Small intestine (tissue), 7 donors: ENCODE data around the gene PRKAG2. TPM values are rescaled to one million over a fixed set of nuclear protein-coding genes. Genes with fewer than 3 reads are reported as not detected.

ENCODE experiments used
- DNase-seq, 2 donors: peaks; one replicate each; pipeline versions ENCODE4 v3.0.0 to v3.0.0-alpha.2; 2013
- FAIRE-seq: peaks from 2 replicates; lab custom pipeline; 2012; peaks lifted over from hg19 to GRCh38; lab: Jason Lieb, UNC
- H3K27ac ChIP-seq, 3 donors: one replicate each; pipeline ENCODE4 v1.5.1; 2013; ENCODE audit warnings: low read length in 2 of 3, mild to moderate bottlenecking in 2 of 3, control low read depth in 1 of 3, inconsistent platforms in 1 of 3, low read depth in 1 of 3, moderate library complexity in 1 of 3
- H3K27me3 ChIP-seq, 3 donors: one replicate each; pipeline ENCODE4 v1.6.1; 2013; ENCODE audit warnings: low read length in 3 of 3, inconsistent platforms in 1 of 3; ENCODE audit not compliant: control insufficient read depth in 3 of 3, insufficient read depth in 3 of 3
- H3K36me3 ChIP-seq, 3 donors: one replicate each; pipeline ENCODE4 v1.6.1; 2013; ENCODE audit warnings: low read length in 3 of 3, inconsistent platforms in 1 of 3, low read depth in 1 of 3, mild to moderate bottlenecking in 1 of 3, moderate library complexity in 1 of 3; ENCODE audit not compliant: control insufficient read depth in 3 of 3, insufficient read depth in 2 of 3
- H3K4me1 ChIP-seq, 3 donors: one replicate each; pipeline ENCODE4 v1.6.1; 2013; ENCODE audit warnings: low read length in 2 of 3, inconsistent platforms in 1 of 3, low read depth in 1 of 3, mild to moderate bottlenecking in 1 of 3, moderate library complexity in 1 of 3; ENCODE audit not compliant: control insufficient read depth in 3 of 3, insufficient read depth in 2 of 3
- H3K4me3 ChIP-seq, 3 donors: one replicate each; pipeline ENCODE4 v1.5.1; 2013; ENCODE audit warnings: low read length in 3 of 3, control low read depth in 1 of 3, inconsistent platforms in 1 of 3, low read depth in 1 of 3, mild to moderate bottlenecking in 1 of 3, moderate library complexity in 1 of 3
- H3K9me3 ChIP-seq, 2 donors: one replicate each; pipeline ENCODE4 v1.6.1; 2013; ENCODE audit warnings: low read depth in 1 of 2, low read length in 1 of 2; ENCODE audit not compliant: control insufficient read depth in 2 of 2, insufficient read depth in 1 of 2
- WGBS, 3 donors: extraction: QIAGEN DNeasy Blood & Tissue Kit; methylation state at CpG; one replicate each; pipeline ENCODE4 v1.1.7; 2013; 5-methylcytosine and 5-hydroxymethylcytosine counted together
- polyA plus RNA-seq, 4 donors: library from polyadenylated mRNA; stranded (reverse) in 3 of 4; unstranded in 1 of 4; fragments of 200-250 nt in 3 of 4; fragments of 120-200 nt in 1 of 4; gene quantifications; one replicate each; pipeline versions ENCODE4 v1.2.1 to v1.2.3, GENCODE V29; 2013
- donor health status: healthy with polysubstance abuse.
- donor health status: control.
- donor health status: control.
- donor health status: Bipolar disorder and iron deficiency.
- donor health status: healthy.

Gene PRKAG2
- polyA plus RNA-seq, 4 donors, result 26.3 to 57.9 (median 49.4) TPM

DNA sequence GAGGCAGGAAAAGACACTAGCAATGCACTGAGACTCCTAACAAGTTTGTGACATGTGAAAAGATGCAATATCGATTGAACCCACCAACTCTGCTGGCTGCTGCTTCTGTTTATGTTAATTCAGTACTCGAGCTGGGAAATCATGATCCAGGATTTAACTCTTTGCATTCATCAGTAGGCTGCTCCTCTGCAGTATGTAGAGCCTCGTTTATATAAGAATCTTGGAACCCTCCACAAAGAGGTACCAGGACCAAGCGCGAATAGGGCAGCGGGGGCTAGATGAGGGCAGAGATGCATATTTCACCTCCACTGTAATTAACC, 7.8 kb downstream of the PRKAG2 start:
- H3K9me3 ChIP-seq, result no peaks in the 10 kb centered on the region
- peaks cover 0 to 54% (median 0%) of the 10 kb centered on the region in 3 donors for H3K36me3 ChIP-seq
- FAIRE-seq (no peak), DNase-seq (no peak)
- H3K4me3 ChIP-seq, result no peak overlapping the region
- WGBS, 3 donors, result 58 to 66% (median 62%) methylated on average over 6 of the region's 6 CpGs
- peak overlapping the region in 1 of 3 donors; percentile 42 for H3K27ac ChIP-seq
- H3K27me3 ChIP-seq, result no peaks in the 10 kb centered on the region
- H3K4me1 ChIP-seq, result peaks cover 3 to 18% (median 5%) of the 10 kb centered on the region in 3 donors

DNA sequence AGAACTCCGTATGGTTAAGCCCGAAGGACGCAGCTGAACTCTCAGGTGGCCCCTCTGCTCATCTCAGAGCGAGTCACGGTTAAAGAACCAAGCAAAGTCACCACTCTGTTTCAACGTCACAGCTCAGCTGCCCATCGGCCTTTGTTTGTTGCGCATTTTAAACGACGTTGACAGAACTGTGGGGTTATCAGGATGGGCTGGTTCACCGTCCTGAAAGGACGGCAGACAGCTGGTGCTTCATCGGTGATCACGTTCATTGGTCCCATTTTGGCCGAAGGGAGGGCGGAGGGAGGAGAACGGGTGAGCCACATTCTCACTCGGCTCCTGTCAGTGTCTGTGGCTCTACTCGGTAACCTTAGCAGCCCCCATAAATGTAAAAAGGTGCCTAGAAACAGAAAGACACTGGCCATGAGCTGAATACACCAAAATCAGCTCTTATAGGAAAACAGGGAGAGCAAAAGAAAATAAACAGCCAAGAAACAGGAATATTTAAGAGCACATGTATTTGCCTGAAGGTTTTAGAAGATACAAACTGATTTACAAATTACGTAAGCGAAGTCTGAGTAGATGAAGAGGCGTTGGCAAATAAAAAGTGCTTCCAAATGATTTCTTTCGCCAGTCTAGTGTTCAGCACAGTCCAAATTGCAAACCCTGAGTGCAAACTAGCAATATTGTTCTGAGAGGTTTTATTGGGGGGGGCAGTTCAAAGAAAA, 8.4 kb downstream of the PRKAG2 start:
- Histone ChIP-seq H3K36me3 (peaks cover 0 to 55% (median 0%) of the 10 kb centered on the region in 3 donors), H3K27ac (peak overlapping the region in 2 of 3 donors; percentile 14 to 42), H3K4me1 (peaks cover 3 to 18% (median 5%) of the 10 kb centered on the region in 3 donors), H3K9me3 (no peaks in the 10 kb centered on the region), H3K27me3 (no peaks in the 10 kb centered on the region), H3K4me3 (no peak overlapping the region)
- DNase-seq, result no peak
- 65 to 74% (median 73%) methylated on average over 23 of the region's 23 CpGs for WGBS, 3 donors
- no peak for FAIRE-seq

DNA sequence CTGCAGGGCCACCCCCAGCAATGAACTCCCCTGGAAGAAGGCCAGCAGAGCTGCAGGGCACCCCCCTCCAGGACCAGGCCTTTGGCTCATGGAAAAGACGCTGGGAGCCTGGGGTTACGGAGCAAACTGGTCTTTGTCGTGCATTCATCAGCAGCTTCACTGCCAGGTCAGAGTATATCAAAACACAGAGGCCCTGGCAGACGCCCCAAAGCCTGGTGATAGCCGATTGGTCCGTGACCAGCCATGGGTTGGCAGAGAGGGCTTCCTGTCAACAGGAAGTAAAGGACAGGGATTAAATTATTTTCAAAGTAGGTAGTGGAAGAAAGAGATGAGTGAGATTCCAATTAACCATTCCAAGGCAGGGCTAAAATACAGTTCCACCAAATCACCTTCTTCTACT, 9.0 kb downstream of the PRKAG2 start:
- FAIRE-seq, result no peak

DNA sequence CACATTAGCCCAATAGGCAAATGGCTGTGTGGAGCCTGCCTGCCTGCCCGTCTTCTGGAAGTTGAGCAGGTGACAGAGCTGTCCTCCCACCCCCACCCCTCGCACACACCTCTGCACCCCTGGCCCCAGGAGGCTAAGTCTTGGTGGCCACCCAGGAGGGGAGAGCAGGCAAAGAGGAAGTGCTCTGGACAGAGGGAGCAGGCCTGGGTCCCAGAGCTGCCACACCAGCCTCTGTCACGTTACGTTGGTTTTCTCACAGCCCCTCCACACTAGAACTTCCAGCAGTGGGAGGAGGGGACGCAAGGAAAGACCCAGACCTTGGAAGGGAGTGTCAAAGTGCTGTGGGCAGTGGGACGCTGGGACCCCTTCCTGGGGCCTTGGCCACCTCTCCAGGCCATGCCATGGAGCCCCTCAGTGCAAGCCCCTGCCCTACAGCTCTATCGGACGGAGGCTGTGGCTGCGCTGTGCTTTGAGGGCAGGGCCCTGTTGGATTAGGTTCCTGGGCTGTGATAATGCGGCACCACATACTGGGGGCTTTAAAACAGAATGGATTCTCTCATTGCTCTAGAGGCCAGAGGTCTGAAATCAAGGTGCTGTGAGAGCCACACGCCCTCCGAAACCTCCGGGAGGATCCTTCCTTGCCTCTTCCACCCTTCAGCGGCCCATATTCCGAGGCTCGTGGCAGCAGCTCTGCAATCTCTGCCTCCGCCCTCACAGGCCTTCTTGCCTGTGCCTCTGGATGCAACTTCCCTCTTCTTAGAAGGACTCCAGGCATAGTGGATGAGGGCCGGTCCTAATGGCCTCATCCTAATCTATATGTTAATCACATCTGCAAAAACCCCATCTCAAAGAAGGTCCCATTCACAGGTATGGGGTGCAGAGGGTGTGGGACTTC, 9.9 kb downstream of the PRKAG2 start:
- Histone ChIP-seq H3K27ac (no peak overlapping the region), H3K27me3 (no peaks in the 10 kb centered on the region), H3K36me3 (peaks cover 0 to 51% (median 0%) of the 10 kb centered on the region in 3 donors), H3K4me1 (peaks cover 3 to 18% (median 5%) of the 10 kb centered on the region in 3 donors), H3K9me3 (no peaks in the 10 kb centered on the region), H3K4me3 (no peak overlapping the region)
- FAIRE-seq, result no peak
- DNase-seq, result no peak
- 88 to 95% (median 92%) methylated on average over 18 of the region's 18 CpGs for WGBS, 3 donors

More for the DNA sequence above, 9.0 kb downstream of the PRKAG2 start:
- Histone ChIP-seq H3K4me1 (peaks cover 3 to 18% (median 5%) of the 10 kb centered on the region in 3 donors), H3K4me3 (no peak overlapping the region), H3K27ac (peak overlapping the region in 1 of 3 donors; percentile 14), H3K9me3 (no peaks in the 10 kb centered on the region), H3K36me3 (peaks cover 0 to 55% (median 0%) of the 10 kb centered on the region in 3 donors), H3K27me3 (no peaks in the 10 kb centered on the region)
- DNase-seq, result peak in 1 of 2 donors; percentile 29
- WGBS, 3 donors, result 10 to 50% (median 26%) methylated on average over 6 of the region's 6 CpGs

DNA sequence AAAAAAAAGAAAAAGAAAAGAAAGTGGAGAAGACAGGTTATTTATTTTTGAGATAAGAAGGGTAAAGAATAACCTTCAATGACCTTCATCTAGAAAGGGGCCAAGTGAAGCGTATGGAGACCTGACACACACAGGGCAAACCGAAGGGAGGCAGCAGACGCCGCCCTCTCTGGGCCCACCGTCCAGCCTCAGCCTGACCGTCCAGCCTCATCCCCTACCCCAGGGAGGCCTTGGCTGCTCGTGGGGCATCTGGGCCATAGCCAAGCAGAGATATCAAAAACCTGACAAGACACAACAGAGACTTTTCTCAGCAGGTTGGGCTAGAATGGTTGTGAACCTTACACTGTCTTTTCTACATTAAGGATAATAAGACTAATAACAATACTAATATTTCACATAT, 10.9 kb downstream of the PRKAG2 start:
- H3K9me3 ChIP-seq, result no peaks in the 10 kb centered on the region
- FAIRE-seq (no peak), DNase-seq (no peak)
- H3K27me3 ChIP-seq, result no peaks in the 10 kb centered on the region
- peaks cover 0 to 50% (median 0%) of the 10 kb centered on the region in 3 donors for H3K36me3 ChIP-seq
- H3K4me1 ChIP-seq, result peaks cover 3 to 14% (median 5%) of the 10 kb centered on the region in 3 donors
- WGBS, 3 donors, result 86 to 91% (median 89%) methylated on average over 7 of the region's 7 CpGs
- no peak overlapping the region for H3K4me3 ChIP-seq
- H3K27ac ChIP-seq, result no peak overlapping the region

DNA sequence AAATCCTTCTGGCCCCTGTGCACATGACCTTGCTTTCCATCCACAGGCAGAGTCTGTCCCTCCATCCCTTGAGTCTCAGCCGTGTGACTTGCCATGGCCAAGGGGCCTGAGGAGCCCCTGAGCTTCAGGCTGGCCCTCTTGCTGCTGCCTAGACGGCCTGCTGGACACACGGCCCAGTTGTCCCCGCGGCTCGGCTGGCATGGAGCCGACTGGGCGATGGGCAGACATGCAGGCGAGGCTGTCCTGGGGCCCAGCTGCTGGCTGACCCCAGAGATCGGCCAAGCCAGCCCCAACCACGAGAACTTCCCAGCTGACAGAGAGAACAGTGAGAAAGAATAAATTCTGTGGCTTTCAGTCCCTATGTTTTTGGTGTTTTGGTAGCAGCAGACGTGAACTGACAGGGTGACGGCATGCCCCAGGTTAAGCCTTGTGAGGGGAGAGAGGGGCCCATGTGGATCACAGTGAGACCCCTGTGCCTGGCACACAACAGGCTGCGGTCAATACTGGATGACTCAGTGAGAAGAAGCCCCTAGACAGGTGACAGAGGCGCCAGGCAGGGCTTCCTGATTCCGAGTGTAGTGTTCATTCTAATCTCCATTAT, 11.7 kb downstream of the PRKAG2 start:
- peaks cover 4 to 17% (median 5%) of the 10 kb centered on the region in 3 donors for H3K4me1 ChIP-seq
- FAIRE-seq (no peak), DNase-seq (no peak)
- no peak overlapping the region for H3K4me3 ChIP-seq
- WGBS, 3 donors, result 86 to 92% (median 88%) methylated on average over 16 of the region's 16 CpGs
- H3K9me3 ChIP-seq, result no peaks in the 10 kb centered on the region
- no peak overlapping the region for H3K27ac ChIP-seq
- H3K27me3 ChIP-seq, result no peaks in the 10 kb centered on the region
- peaks cover 0 to 48% (median 0%) of the 10 kb centered on the region in 3 donors for H3K36me3 ChIP-seq

DNA sequence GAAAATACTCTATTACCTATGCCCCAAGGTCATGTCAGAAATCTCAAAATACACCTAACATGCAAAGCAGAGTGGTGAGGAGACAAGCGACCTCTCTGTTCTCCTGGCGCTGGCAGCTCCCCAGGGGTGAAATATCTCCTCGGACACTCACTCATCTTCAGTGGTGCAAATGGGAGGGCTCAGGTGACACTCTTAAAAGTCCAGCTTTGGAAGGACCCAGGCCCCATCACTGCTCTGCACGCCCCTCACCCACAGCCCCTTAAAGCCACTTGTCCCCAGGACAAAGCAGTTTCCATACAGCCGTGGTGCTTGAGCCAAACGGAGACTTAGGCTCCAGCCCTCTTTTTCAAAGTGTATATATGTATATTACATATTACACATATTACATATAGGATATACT, 12.4 kb downstream of the PRKAG2 start:
- H3K4me1 ChIP-seq, result peaks cover 4 to 14% (median 5%) of the 10 kb centered on the region in 3 donors
- 89 to 96% (median 89%) methylated on average over 6 of the region's 6 CpGs for WGBS, 3 donors
- no peaks in the 10 kb centered on the region for H3K9me3 ChIP-seq
- H3K36me3 ChIP-seq, result peaks cover 0 to 54% (median 0%) of the 10 kb centered on the region in 3 donors
- no peak for DNase-seq
- no peak overlapping the region for H3K4me3 ChIP-seq
- FAIRE-seq, result no peak
- H3K27me3 ChIP-seq, result no peaks in the 10 kb centered on the region
- H3K27ac ChIP-seq, result no peak overlapping the region

DNA sequence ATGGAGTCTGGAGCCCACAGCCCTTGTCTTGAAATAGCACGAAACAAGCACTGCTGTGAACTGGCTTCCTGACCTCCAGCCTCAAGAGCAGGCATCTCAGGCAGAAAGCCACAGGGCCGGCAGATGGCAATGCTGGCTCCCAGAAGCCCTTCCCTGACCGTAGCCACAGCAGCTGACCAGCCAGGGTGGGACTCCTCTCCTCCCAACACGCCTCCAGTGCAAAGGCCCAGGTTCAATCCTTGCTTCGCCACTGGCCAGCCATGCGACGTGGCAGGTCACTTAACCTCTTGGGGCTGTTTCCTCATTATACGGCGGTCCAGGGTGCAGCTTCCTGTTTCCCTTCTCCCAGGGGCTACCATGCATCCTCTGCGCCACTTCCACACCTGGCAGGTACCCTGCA, 12.8 kb downstream of the PRKAG2 start:
- H3K36me3 ChIP-seq, result peaks cover 0 to 58% (median 0%) of the 10 kb centered on the region in 3 donors

More for the DNA sequence above, 12.8 kb downstream of the PRKAG2 start:
- Histone ChIP-seq H3K4me3 (no peak overlapping the region), H3K27ac (no peak overlapping the region), H3K27me3 (no peaks in the 10 kb centered on the region), H3K9me3 (no peaks in the 10 kb centered on the region), H3K4me1 (peaks cover 2 to 12% (median 5%) of the 10 kb centered on the region in 3 donors)
- no peak for FAIRE-seq
- no peak for DNase-seq
- 80 to 92% (median 85%) methylated on average over 10 of the region's 10 CpGs for WGBS, 3 donors
